GM19372 (cell line): ENCODE data around the gene BDH1.
"Not testable (repeated sequence)": the region's sequence is repeated elsewhere in the genome, so short reads cannot be mapped to it uniquely, and the experiment has no call there.

ENCODE experiments used
- ATAC-seq: cut with Tn5 transposase; IDR thresholded peaks from one replicate; pipeline ENCODE4 v1.9.1; 2021; ENCODE audit warnings: mild to moderate bottlenecking, low read depth, moderate library complexity; ENCODE audit not compliant: unreplicated experiment

Gene BDH1

GRCh38 chr3:197578376-197578775, 22.6 kb upstream of the BDH1 start:
- ATAC-seq, result no peak

GRCh38 chr3:197577366-197578074, 21.8 kb upstream of the BDH1 start:
- no peak for ATAC-seq

GRCh38 chr3:197576838-197577237, 21.1 kb upstream of the BDH1 start:
- ATAC-seq, result no peak

DNA sequence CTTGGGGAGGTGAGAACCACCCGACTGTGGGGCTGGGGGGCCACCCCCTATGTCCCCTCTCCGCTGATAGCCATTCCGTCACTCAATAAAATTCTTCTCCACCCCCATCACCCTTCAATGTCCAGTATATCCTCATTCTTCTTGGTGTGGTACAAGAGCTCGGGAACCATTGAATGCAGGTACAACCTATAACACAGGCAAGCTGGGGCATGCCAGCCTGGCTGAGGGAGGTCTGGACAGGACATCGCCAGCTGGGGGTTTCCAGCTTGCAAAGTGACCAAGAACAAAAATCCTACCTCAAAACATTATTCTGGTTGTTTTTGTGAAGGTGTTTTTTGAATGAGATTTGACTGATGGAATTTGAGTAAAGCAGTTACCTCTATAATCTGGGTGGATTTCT, 19.6 kb upstream of the BDH1 start:
- no peak for ATAC-seq

- not testable (repeated sequence) for ATAC-seq
These were observed 18.7 kb upstream of the BDH1 start for GRCh38 chr3:197574396-197574991.

- ATAC-seq, result no peak
These were observed 17.4 kb upstream of the BDH1 start for GRCh38 chr3:197573048-197573767.

DNA sequence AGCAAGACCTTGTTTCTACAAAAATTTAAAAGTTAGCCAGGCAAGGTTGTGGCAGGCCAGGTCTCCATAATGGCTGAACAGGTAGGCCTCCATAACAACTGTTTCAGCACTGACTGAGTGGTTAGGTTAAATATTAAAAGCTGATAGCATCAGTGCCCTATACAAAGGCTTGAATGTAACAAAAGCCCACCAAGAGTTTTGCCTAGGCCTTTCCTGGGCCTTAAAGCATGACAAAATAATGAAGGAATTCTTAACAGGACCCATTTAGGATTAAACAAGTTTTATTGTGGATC, 16.1 kb upstream of the BDH1 start:
- ATAC-seq, result not testable (repeated sequence)

- not testable (repeated sequence) for ATAC-seq
These were observed 15.5 kb upstream of the BDH1 start for GRCh38 chr3:197571074-197571879.

- not testable (repeated sequence) for ATAC-seq
These were observed 13.7 kb upstream of the BDH1 start for GRCh38 chr3:197569433-197569832.

GRCh38 chr3:197567904-197568681, 12.3 kb upstream of the BDH1 start:
- no peak for ATAC-seq

GRCh38 chr3:197566155-197566554, 10.4 kb upstream of the BDH1 start:
- not testable (repeated sequence) for ATAC-seq

GRCh38 chr3:197564097-197564843, 8.5 kb upstream of the BDH1 start:
- no peak for ATAC-seq

GRCh38 chr3:197562398-197563251, 6.9 kb upstream of the BDH1 start:
- no peak for ATAC-seq

DNA sequence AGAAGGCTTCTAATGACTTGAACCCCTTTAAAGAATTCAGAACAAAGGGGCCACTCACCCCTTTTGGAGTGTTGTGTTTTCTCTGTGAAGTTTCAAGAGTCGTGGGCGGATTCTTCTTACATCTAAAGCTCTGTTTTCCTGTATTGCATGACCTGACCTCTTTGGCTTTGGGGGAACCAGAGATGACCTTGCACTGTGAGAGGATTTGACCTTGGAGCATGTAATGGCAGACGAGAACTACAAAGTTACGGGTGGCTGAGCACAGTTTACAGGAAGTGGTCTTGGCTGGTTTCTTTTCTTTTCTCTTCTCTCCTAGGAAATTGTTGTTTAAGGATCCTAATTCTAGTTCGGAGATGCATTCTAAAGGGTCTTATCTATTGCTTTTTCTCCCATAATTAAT, 6.2 kb upstream of the BDH1 start:
- no peak for ATAC-seq

GRCh38 chr3:197559651-197560050, 3.9 kb upstream of the BDH1 start:
- no peak for ATAC-seq

GRCh38 chr3:197554562-197555280, 1.0 kb downstream of the BDH1 start:
- ATAC-seq, result peak; percentile 94

DNA sequence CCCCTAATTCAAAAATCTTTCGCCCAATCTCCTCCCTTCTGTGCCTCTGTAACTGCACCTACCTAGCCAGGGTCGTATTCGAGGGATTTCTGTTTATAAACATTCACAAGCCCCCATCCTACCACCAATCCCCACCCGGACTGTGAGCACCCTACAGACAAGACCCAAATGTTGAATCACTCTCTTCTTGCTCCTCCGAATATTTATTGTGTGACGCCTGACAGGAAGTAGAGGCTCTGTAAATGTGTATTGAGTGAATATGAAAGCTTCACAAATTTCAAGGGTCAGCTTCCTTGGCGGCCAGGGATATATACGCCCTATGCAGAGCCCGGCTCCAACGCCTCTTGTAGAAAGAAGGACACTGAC, 1.6 kb downstream of the BDH1 start:
- no peak for ATAC-seq

DNA sequence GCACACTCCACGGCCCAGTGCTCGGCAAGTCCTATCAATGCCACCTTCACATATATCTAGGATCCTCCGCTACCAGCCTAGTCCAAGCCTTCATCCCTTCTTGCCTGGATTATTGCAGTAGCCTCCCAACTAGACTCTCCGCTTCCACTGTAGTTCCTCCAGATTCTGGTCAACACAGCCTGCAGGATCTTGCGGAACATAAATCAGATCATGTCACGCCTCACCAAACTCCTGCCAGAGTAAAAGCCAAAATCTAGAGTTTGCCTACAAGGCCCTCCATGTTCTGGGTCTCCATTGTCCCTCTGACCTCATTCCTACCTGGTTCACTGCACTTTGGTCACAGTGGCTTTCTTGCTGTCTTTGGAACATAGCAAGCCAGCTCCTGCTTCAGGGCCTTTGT, 3.6 kb downstream of the BDH1 start:
- no peak for ATAC-seq
